ENCODE measurements around the gene SEC31B.

SEC31B gene

GRCh38 chr10:100487529-100487928 lies 32.1 kb downstream of the SEC31B start (continued):
- TF ChIP-seq ZNF449 (tag by site-specific recombination; IDR thresholded peaks at IDR 0.05) (no peak), ZNF521 (tag by site-specific recombination; IDR thresholded peaks at IDR 0.05) (no peak), YY2 (tag by site-specific recombination; IDR thresholded peaks at IDR 0.05) (no peak), MEIS1 (CRISPR knock-in tag; IDR thresholded peaks at IDR 0.05; ENCODE audit: borderline replicate concordance) (no peak), ZNF561 (tag by site-specific recombination; IDR thresholded peaks at IDR 0.05; ENCODE audit: borderline replicate concordance) (no peak)

GRCh38 chr10:100485801-100486495 lies 33.7 kb downstream of the SEC31B start:
- CTCF ChIA-PET: interaction anchor here (0.6 to 3.9 kb wide), 7 partner anchors 11 to 121 kb away, joined by 3 to 19 read pairs (median 4); no protein-coding TSS in a partner anchor
- H3K4me3 ChIP-seq (ENCODE audit: low read depth, low read length): no peak overlapping the region
- no peaks in the 10 kb centered on the region for H3K9me3 ChIP-seq (ENCODE audit: control insufficient read depth, insufficient read depth, low read depth, low read length)
- TF ChIP-seq ZFP3 (tag by site-specific recombination; IDR thresholded peaks at IDR 0.05; ENCODE audit: low read depth): no peak
- no peak for TF ChIP-seq SP3 (tag by site-specific recombination; IDR thresholded peaks at IDR 0.05)
- TF ChIP-seq ZBTB44 (tag by site-specific recombination; IDR thresholded peaks at IDR 0.05): no peak
- no peak for TF ChIP-seq ZNF585B (tag by site-specific recombination; IDR thresholded peaks at IDR 0.05)
- no peak for TF ChIP-seq ZNF10 (tag by site-specific recombination; IDR thresholded peaks at IDR 0.05)
- TF ChIP-seq ZNF146 (tag by site-specific recombination; IDR thresholded peaks at IDR 0.05): no peak
- no peak for TF ChIP-seq MZF1 (tag by site-specific recombination; IDR thresholded peaks at IDR 0.05; ENCODE audit: borderline replicate concordance)
- no peak for TF ChIP-seq MEIS1 (CRISPR knock-in tag; IDR thresholded peaks at IDR 0.05; ENCODE audit: borderline replicate concordance)
- no peak for TF ChIP-seq SALL2 (tag by site-specific recombination; IDR thresholded peaks at IDR 0.05; ENCODE audit: borderline replicate concordance)
- no peak for TF ChIP-seq ZNF112 (tag by site-specific recombination; IDR thresholded peaks at IDR 0.05)
- no peak for TF ChIP-seq ZNF133 (tag by site-specific recombination; IDR thresholded peaks at IDR 0.05)
- TF ChIP-seq ZNF311 (tag by site-specific recombination; IDR thresholded peaks at IDR 0.05; ENCODE audit: borderline replicate concordance): no peak
- TF ChIP-seq ZNF426 (tag by site-specific recombination; IDR thresholded peaks at IDR 0.05): no peak
- TF ChIP-seq ZNF488 (tag by site-specific recombination; IDR thresholded peaks at IDR 0.05): no peak
- no peaks in the 10 kb centered on the region for H3K4me1 ChIP-seq (ENCODE audit: control insufficient read depth, insufficient read depth, low read length)
- POLR2A ChIA-PET: no interaction called here
- H3K36me3 ChIP-seq (ENCODE audit: control insufficient read depth in 2 of 2, insufficient read depth in 1 of 2, low read length in 2 of 2): peaks cover 0 to 56% of the 10 kb centered on the region in 2 experiments; a peak in 1 of 3 replicates
- no peak overlapping the region for H3K27ac ChIP-seq (ENCODE audit: extremely low read depth, low read depth, low read length)

GRCh38 chr10:100485366-100485765 lies 34.3 kb downstream of the SEC31B start:
- peaks cover 0 to 52% of the 10 kb centered on the region in 2 experiments; a peak in 1 of 3 replicates for H3K36me3 ChIP-seq (ENCODE audit: control insufficient read depth in 2 of 2, insufficient read depth in 1 of 2, low read length in 2 of 2)
- no peaks in the 10 kb centered on the region for H3K4me1 ChIP-seq (ENCODE audit: control insufficient read depth, insufficient read depth, low read length)
- POLR2A ChIA-PET: no interaction called here
- H3K9me3 ChIP-seq (ENCODE audit: control insufficient read depth, insufficient read depth, low read depth, low read length): no peaks in the 10 kb centered on the region
- no peak overlapping the region for H3K27ac ChIP-seq (ENCODE audit: extremely low read depth, low read depth, low read length)
- CTCF ChIA-PET: interaction anchor here (0.9 to 4.2 kb wide), 6 partner anchors 11 to 53 kb away, joined by 3 to 34 read pairs (median 4); no protein-coding TSS in a partner anchor
- no peak overlapping the region for H3K4me3 ChIP-seq (ENCODE audit: low read depth, low read length)
- TF ChIP-seq ZNF639 (tag by site-specific recombination; IDR thresholded peaks at IDR 0.05) (no peak), ZNF544 (tag by site-specific recombination; IDR thresholded peaks at IDR 0.05) (no peak), ZNF155 (tag by site-specific recombination; IDR thresholded peaks at IDR 0.05) (no peak), ZNF37A (tag by site-specific recombination; IDR thresholded peaks at IDR 0.05) (no peak), ZNF776 (tag by site-specific recombination; IDR thresholded peaks at IDR 0.05; ENCODE audit: borderline replicate concordance) (no peak), ZNF777 (tag by site-specific recombination; IDR thresholded peaks at IDR 0.05; ENCODE audit: borderline replicate concordance) (no peak), ZBTB17 (tag by site-specific recombination; IDR thresholded peaks at IDR 0.05) (no peak), ZNF280D (tag by site-specific recombination; IDR thresholded peaks at IDR 0.05) (no peak)

All from HEK293 (cell line).